Measurements from ENCODE around the gene SLC7A1.

- TF ChIP-seq CTCF (conservative IDR thresholded peaks at IDR 0.05) (no peak), ZFX (IDR thresholded peaks at IDR 0.05) (no peak)
Measured at GRCh38 chr13:29498426-29499040, 97.0 kb downstream of the SLC7A1 start.

Data from C4-2B (cell line).